Duodenal mucosa (tissue), 2 donors: Measurements from ENCODE around the gene CYP27A1.

ENCODE experiments used
- H3K27ac ChIP-seq: one replicate; pipeline ENCODE4 v1.7.0; 2013; ENCODE audit warnings: low read depth, low read length
- H3K27me3 ChIP-seq, 2 donors: one replicate each; pipeline ENCODE4 v1.7.0; 2013; ENCODE audit warnings: low read length in 2 of 2, control low read depth in 1 of 2; ENCODE audit not compliant: insufficient read depth in 2 of 2, control insufficient read depth in 1 of 2
- H3K36me3 ChIP-seq, 2 donors: one replicate each; pipeline ENCODE4 v1.7.0; 2013; ENCODE audit warnings: low read length in 2 of 2, control low read depth in 1 of 2; ENCODE audit not compliant: insufficient read depth in 2 of 2, control insufficient read depth in 1 of 2
- H3K4me1 ChIP-seq, 2 donors: one replicate each; pipeline ENCODE4 v1.7.0; 2013; ENCODE audit warnings: low read length in 2 of 2, control low read depth in 1 of 2; ENCODE audit not compliant: insufficient read depth in 2 of 2, control insufficient read depth in 1 of 2
- H3K4me3 ChIP-seq, 2 donors: one replicate each; pipeline ENCODE4 v1.7.0; 2013; ENCODE audit warnings: low read length in 2 of 2, low read depth in 1 of 2
- H3K9ac ChIP-seq, 2 donors: one replicate each; pipeline ENCODE4 v1.7.0; 2013; ENCODE audit warnings: low read length in 2 of 2, low read depth in 1 of 2
- H3K9me3 ChIP-seq, 2 donors: one replicate each; pipeline ENCODE4 v1.7.0; 2013; ENCODE audit warnings: low read length in 2 of 2, control low read depth in 1 of 2; ENCODE audit not compliant: control insufficient read depth in 1 of 2

The CYP27A1 gene

DNA sequence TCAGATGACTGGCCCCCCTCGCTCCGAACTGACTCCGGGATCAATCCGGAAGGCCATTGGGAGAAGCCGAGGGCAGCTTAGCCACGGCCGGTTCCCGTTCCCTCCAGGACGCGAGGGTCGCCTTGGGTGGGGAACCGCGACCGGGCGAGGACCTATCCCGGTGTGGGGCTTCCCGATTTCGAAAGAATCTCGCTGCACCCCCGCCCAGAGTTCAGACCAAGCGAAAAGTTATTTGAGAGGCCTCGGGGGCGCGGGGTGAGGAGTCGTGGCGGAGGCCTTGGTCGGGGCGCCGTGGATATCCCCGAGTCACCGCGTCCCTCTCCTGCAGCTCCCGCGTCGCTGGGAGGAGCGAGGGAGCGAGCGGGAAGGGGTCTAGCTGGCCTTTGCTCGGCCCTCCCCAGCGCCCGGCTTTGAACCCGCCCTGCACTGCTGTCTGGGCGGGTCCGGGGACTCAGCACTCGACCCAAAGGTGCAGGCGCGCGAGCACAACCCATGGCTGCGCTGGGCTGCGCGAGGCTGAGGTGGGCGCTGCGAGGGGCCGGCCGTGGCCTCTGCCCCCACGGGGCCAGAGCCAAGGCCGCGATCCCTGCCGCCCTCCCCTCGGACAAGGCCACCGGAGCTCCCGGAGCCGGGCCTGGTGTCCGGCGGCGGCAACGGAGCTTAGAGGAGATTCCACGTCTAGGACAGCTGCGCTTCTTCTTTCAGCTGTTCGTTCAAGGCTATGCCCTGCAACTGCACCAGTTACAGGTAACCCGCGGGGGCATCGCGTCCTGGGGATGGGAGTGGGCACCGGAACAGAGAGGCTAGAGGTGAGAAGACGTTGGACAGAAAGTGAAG is at the start of gene CYP27A1:
Gene CYP27A1 (plus strand): TSS at position 457 of the 837 bp plus-strand sequence. CDS start 36 bp downstream, at position 493.
- Histone ChIP-seq H3K27ac (peak within 1 kb of the TSS; percentile 67), H3K27me3 (no peaks in the 10 kb centered on the region), H3K4me1 (peaks cover 18 to 36% of the 10 kb centered on the region in 2 donors), H3K4me3 (peak within 1 kb of the TSS; percentile 79 to 85), H3K36me3 (no peaks in the 10 kb centered on the region), H3K9ac (peak within 1 kb of the TSS; percentile 40 to 71), H3K9me3 (peaks cover 0 to 4% of the 10 kb centered on the region in 2 donors)

DNA sequence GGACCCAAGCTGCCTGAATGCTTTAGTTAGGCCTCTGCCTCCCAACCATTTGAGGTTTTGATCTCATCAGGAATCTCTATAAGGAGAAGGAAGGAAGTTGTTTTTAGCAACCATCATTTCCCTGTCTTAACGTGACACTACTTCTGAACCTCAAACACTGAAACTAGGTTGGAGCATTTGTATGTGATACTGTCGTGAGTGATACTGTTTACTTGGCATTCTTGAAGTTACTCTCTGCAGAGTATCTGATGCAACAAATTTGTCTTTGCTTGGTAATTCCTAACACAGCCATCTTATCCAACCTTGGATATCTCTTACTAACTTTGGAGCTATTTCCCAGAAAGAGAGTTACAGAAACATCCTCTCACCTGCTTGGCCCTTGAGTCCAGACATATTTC is 49.2 kb upstream of the CYP27A1 start:
- Histone ChIP-seq H3K4me1 (peaks cover 18 to 25% of the 10 kb centered on the region in 2 donors), H3K27ac (no peak overlapping the region), H3K27me3 (no peaks in the 10 kb centered on the region), H3K9me3 (peaks cover 0 to under 1% of the 10 kb centered on the region in 2 donors), H3K4me3 (no peak overlapping the region), H3K36me3 (peaks cover 6 to 7% of the 10 kb centered on the region in 2 donors), H3K9ac (no peak overlapping the region)

- H3K27ac ChIP-seq = no peak overlapping the region
- H3K9ac ChIP-seq = no peak overlapping the region
Observed at GRCh38 chr2:218733171-218734021, 48.6 kb upstream of the CYP27A1 start.

DNA sequence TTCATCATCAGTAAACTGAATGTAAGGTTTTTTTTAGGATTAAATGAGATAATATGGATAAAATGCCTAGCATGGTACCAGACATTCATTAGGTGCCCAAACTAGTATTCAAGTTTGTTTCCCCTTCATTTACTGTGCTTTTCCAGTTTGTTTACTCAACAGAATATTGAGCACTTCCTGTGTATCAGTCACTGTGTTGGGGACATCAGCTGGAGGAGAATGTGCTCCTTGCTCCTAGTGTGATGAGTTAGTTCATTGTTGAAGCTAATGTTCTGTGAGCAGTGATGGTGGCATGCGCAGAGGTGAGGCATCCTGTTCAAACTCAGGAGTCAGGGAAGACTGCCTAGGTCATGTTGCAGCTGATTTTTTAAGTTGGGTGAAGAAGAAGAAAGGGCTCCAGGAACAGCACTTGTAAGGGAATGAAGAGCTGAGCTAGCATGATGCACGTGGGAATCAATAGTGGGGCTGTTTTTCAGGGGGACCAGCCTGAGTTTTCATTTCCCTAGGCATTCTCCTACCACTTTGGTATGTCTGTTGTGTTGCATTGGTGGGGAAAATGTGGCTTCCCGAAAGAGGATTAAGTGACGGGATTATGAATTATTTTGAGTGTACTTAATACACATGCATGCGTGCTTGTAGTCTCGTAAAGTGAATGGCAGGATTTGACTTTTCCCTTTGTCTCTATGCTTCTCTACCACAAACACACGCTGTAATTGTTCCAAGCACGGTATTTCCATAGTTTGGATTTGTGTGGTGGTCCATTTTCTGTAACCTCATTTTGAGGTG is 47.6 kb upstream of the CYP27A1 start:
- Histone ChIP-seq H3K4me1 (peaks cover 18 to 25% of the 10 kb centered on the region in 2 donors), H3K9me3 (no peaks in the 10 kb centered on the region), H3K27ac (peak overlapping the region; percentile 14), H3K4me3 (no peak overlapping the region), H3K36me3 (peaks cover 21 to 24% of the 10 kb centered on the region in 2 donors), H3K27me3 (no peaks in the 10 kb centered on the region), H3K9ac (no peak overlapping the region)

More at GRCh38 chr2:218733171-218734021, 48.6 kb upstream of the CYP27A1 start:
- H3K4me1 ChIP-seq = peaks cover 18 to 25% of the 10 kb centered on the region in 2 donors
- H3K4me3 ChIP-seq = no peak overlapping the region
- peaks cover 13 to 14% of the 10 kb centered on the region in 2 donors for H3K36me3 ChIP-seq
- H3K9me3 ChIP-seq = no peaks in the 10 kb centered on the region
- H3K27me3 ChIP-seq = no peaks in the 10 kb centered on the region

DNA sequence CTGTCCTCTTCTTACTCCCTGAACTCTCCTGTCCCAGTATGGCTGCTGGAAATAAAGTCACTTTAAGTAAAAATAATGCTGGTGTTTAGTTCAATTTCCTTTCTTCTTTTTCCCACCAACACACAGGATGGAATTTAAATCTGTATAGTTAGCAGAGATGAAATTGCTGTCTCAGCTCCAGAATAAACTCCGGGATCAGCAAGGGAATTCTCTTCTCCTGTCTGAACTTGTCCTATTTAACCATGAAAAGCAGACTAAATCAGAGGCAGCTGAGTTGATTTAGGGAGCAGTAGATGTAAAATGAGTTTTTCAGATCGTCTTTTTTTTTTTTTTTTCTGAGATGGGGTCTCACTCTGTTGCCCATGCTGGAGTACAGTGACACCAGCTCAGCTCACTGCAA is 45.4 kb upstream of the CYP27A1 start:
- Histone ChIP-seq H3K4me3 (no peak overlapping the region), H3K36me3 (peaks cover 32 to 40% of the 10 kb centered on the region in 2 donors), H3K27ac (no peak overlapping the region), H3K4me1 (peaks cover 14 to 21% of the 10 kb centered on the region in 2 donors), H3K27me3 (no peaks in the 10 kb centered on the region), H3K9ac (no peak overlapping the region), H3K9me3 (no peaks in the 10 kb centered on the region)

DNA sequence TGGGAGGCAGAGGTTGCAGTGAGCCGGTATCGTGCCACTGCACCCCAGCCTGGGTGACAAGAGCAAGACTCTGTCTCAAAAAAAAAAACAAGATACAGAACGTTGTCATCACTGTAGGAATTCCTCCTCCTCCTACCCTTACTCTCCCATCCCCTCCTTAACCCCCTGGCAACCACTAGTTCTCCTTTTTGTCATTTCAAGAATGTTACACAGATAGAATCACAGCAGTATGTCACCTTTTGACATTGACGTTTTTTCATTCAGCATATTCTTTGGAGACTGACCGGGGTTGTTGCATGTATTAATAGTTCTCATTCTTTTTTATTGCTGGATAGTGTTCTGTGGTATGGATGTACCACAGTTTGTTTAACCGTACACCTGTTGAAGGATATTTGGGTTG is 38.9 kb upstream of the CYP27A1 start:
- Histone ChIP-seq H3K4me3 (no peak overlapping the region), H3K36me3 (peaks cover 50 to 66% of the 10 kb centered on the region in 2 donors), H3K9me3 (no peaks in the 10 kb centered on the region), H3K9ac (no peak overlapping the region), H3K4me1 (no peaks in the 10 kb centered on the region), H3K27ac (no peak overlapping the region), H3K27me3 (no peaks in the 10 kb centered on the region)

- Histone ChIP-seq H3K27ac (no peak overlapping the region), H3K4me3 (no peak overlapping the region), H3K9me3 (no peaks in the 10 kb centered on the region), H3K4me1 (no peaks in the 10 kb centered on the region), H3K9ac (no peak overlapping the region), H3K36me3 (peaks cover 42 to 63% of the 10 kb centered on the region in 2 donors), H3K27me3 (no peaks in the 10 kb centered on the region)
Observed at GRCh38 chr2:218744615-218745014, 37.3 kb upstream of the CYP27A1 start.

DNA sequence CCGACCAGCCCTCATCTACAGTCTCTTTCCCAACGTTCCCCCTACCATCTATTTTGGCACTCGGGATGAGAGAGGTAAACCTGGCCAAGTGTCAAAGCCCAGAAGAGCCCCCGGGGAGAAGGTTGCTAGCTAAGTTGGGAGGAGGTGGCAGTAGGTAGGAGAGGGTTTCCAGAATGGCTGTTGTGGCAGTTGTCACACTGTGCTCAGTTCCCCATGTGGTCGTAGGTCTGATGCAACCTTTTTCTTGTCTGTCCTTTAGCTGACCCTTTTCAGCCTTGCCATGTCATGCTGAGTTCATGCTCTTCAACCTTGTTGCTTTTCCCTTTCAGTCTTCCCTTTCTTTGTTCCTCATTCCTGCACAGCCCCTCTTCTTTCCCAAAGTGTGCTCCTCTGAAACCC is 36.8 kb upstream of the CYP27A1 start:
- H3K4me1 ChIP-seq = no peaks in the 10 kb centered on the region
- peaks cover 43 to 64% of the 10 kb centered on the region in 2 donors for H3K36me3 ChIP-seq
- peak overlapping the region; percentile 4 for H3K27ac ChIP-seq
- H3K27me3 ChIP-seq = no peaks in the 10 kb centered on the region
- no peak overlapping the region for H3K9ac ChIP-seq
- no peak overlapping the region for H3K4me3 ChIP-seq
- no peaks in the 10 kb centered on the region for H3K9me3 ChIP-seq

- Histone ChIP-seq H3K9me3 (no peaks in the 10 kb centered on the region), H3K4me1 (no peaks in the 10 kb centered on the region), H3K4me3 (no peak overlapping the region), H3K27ac (peak overlapping the region; percentile 4), H3K36me3 (peaks cover 45 to 65% of the 10 kb centered on the region in 2 donors), H3K27me3 (no peaks in the 10 kb centered on the region), H3K9ac (no peak overlapping the region)
Observed at GRCh38 chr2:218745559-218746469, 36.1 kb upstream of the CYP27A1 start.
